Measurements from ENCODE around the gene TCEA2.

The TCEA2 gene

GRCh38 chr20:64027981-64028685, 34.9 kb upstream of the TCEA2 start:
- no peaks in the 10 kb centered on the region for H3K9me3 ChIP-seq (ENCODE audit: control insufficient read depth, insufficient read depth, low read length)
- H3K27ac ChIP-seq (ENCODE audit: low read length), result no peak overlapping the region
- peaks cover 48% of the 10 kb centered on the region for H3K36me3 ChIP-seq (ENCODE audit: control insufficient read depth, insufficient read depth, low read length)
- H3K27me3 ChIP-seq (ENCODE audit: control insufficient read depth, insufficient read depth, low read length), result no peaks in the 10 kb centered on the region
- no peak overlapping the region for H3K4me3 ChIP-seq (ENCODE audit: low read length)
- no peaks in the 10 kb centered on the region for H3K4me1 ChIP-seq (ENCODE audit: control insufficient read depth, insufficient read depth, low read length)
- WGBS (ENCODE audit: insufficient coverage, insufficient read length), result no CpG with 5 or more reads among the region's 24 CpGs
- no peak for DNase-seq (ENCODE audit: low read depth, low spot score)

GRCh38 chr20:64029293-64030117, 33.5 kb upstream of the TCEA2 start:
- Histone ChIP-seq H3K27ac (ENCODE audit: low read length) (no peak overlapping the region), H3K36me3 (ENCODE audit: control insufficient read depth, insufficient read depth, low read length) (peaks cover 40% of the 10 kb centered on the region)
- WGBS (ENCODE audit: insufficient coverage, insufficient read length), result no CpG with 5 or more reads among the region's 38 CpGs

GRCh38 chr20:64030371-64031134, 32.4 kb upstream of the TCEA2 start:
- DNase-seq (ENCODE audit: low read depth, low spot score), result no peak
- H3K9me3 ChIP-seq (ENCODE audit: control insufficient read depth, insufficient read depth, low read length), result no peaks in the 10 kb centered on the region
- H3K36me3 ChIP-seq (ENCODE audit: control insufficient read depth, insufficient read depth, low read length), result peaks cover 34% of the 10 kb centered on the region
- no peaks in the 10 kb centered on the region for H3K4me1 ChIP-seq (ENCODE audit: control insufficient read depth, insufficient read depth, low read length)
- H3K27me3 ChIP-seq (ENCODE audit: control insufficient read depth, insufficient read depth, low read length), result no peaks in the 10 kb centered on the region
- WGBS (ENCODE audit: insufficient coverage, insufficient read length), result no CpG with 5 or more reads among the region's 20 CpGs
- H3K4me3 ChIP-seq (ENCODE audit: low read length), result no peak overlapping the region
- no peak overlapping the region for H3K27ac ChIP-seq (ENCODE audit: low read length)

More at GRCh38 chr20:64029293-64030117, 33.5 kb upstream of the TCEA2 start:
- DNase-seq (ENCODE audit: low read depth, low spot score), result no peak
- H3K4me3 ChIP-seq (ENCODE audit: low read length), result no peak overlapping the region
- no peaks in the 10 kb centered on the region for H3K9me3 ChIP-seq (ENCODE audit: control insufficient read depth, insufficient read depth, low read length)
- H3K27me3 ChIP-seq (ENCODE audit: control insufficient read depth, insufficient read depth, low read length), result no peaks in the 10 kb centered on the region
- H3K4me1 ChIP-seq (ENCODE audit: control insufficient read depth, insufficient read depth, low read length), result no peaks in the 10 kb centered on the region

GRCh38 chr20:64031822-64032314, 31.1 kb upstream of the TCEA2 start:
- Histone ChIP-seq H3K27me3 (ENCODE audit: control insufficient read depth, insufficient read depth, low read length) (no peaks in the 10 kb centered on the region), H3K4me3 (ENCODE audit: low read length) (no peak overlapping the region), H3K4me1 (ENCODE audit: control insufficient read depth, insufficient read depth, low read length) (peaks cover 11% of the 10 kb centered on the region), H3K9me3 (ENCODE audit: control insufficient read depth, insufficient read depth, low read length) (no peaks in the 10 kb centered on the region), H3K36me3 (ENCODE audit: control insufficient read depth, insufficient read depth, low read length) (peaks cover 29% of the 10 kb centered on the region), H3K27ac (ENCODE audit: low read length) (no peak overlapping the region)
- DNase-seq (ENCODE audit: low read depth, low spot score), result no peak
- WGBS (ENCODE audit: insufficient coverage, insufficient read length), result no CpG with 5 or more reads among the region's 19 CpGs

GRCh38 chr20:64032706-64033624, 30.0 kb upstream of the TCEA2 start:
- no CpG with 5 or more reads among the region's 31 CpGs for WGBS (ENCODE audit: insufficient coverage, insufficient read length)
- Histone ChIP-seq H3K27me3 (ENCODE audit: control insufficient read depth, insufficient read depth, low read length) (no peaks in the 10 kb centered on the region), H3K27ac (ENCODE audit: low read length) (no peak overlapping the region), H3K9me3 (ENCODE audit: control insufficient read depth, insufficient read depth, low read length) (no peaks in the 10 kb centered on the region), H3K36me3 (ENCODE audit: control insufficient read depth, insufficient read depth, low read length) (peaks cover 24% of the 10 kb centered on the region), H3K4me1 (ENCODE audit: control insufficient read depth, insufficient read depth, low read length) (peaks cover 13% of the 10 kb centered on the region), H3K4me3 (ENCODE audit: low read length) (no peak overlapping the region)
- no peak for DNase-seq (ENCODE audit: low read depth, low spot score)

- no peak overlapping the region for H3K27ac ChIP-seq (ENCODE audit: low read length)
- H3K4me1 ChIP-seq (ENCODE audit: control insufficient read depth, insufficient read depth, low read length), result peaks cover 13% of the 10 kb centered on the region
- no peak for DNase-seq (ENCODE audit: low read depth, low spot score)
- no CpG with 5 or more reads among the region's 11 CpGs for WGBS (ENCODE audit: insufficient coverage, insufficient read length)
- H3K4me3 ChIP-seq (ENCODE audit: low read length), result no peak overlapping the region
- no peaks in the 10 kb centered on the region; the same call in 1 of the 2 replicates for H3K27me3 ChIP-seq (ENCODE audit: control insufficient read depth, insufficient read depth, low read length)
- peaks cover 24% of the 10 kb centered on the region for H3K36me3 ChIP-seq (ENCODE audit: control insufficient read depth, insufficient read depth, low read length)
- H3K9me3 ChIP-seq (ENCODE audit: control insufficient read depth, insufficient read depth, low read length), result no peaks in the 10 kb centered on the region
These were observed 29.0 kb upstream of the TCEA2 start for GRCh38 chr20:64033981-64034493.

GRCh38 chr20:64035066-64035932, 27.7 kb upstream of the TCEA2 start:
- no peaks in the 10 kb centered on the region for H3K9me3 ChIP-seq (ENCODE audit: control insufficient read depth, insufficient read depth, low read length)
- H3K36me3 ChIP-seq (ENCODE audit: control insufficient read depth, insufficient read depth, low read length), result peaks cover 13% of the 10 kb centered on the region
- no peaks in the 10 kb centered on the region; the same call in 1 of the 2 replicates for H3K27me3 ChIP-seq (ENCODE audit: control insufficient read depth, insufficient read depth, low read length)
- H3K4me1 ChIP-seq (ENCODE audit: control insufficient read depth, insufficient read depth, low read length), result peaks cover 16% of the 10 kb centered on the region
- H3K27ac ChIP-seq (ENCODE audit: low read length), result no peak overlapping the region
- H3K4me3 ChIP-seq (ENCODE audit: low read length), result no peak overlapping the region
- DNase-seq (ENCODE audit: low read depth, low spot score), result no peak
- WGBS (ENCODE audit: insufficient coverage, insufficient read length), result no CpG with 5 or more reads among the region's 17 CpGs

GRCh38 chr20:64035933-64036345, 27.1 kb upstream of the TCEA2 start, which contains the start of gene C20orf204:
Gene C20orf204, plus strand, starts transcription at chr20:64036182. Its CDS starts 142 bp downstream, at chr20:64036324.
- DNase-seq (ENCODE audit: low read depth, low spot score), result no peak
- peaks cover 5% of the 10 kb centered on the region; the same call in 1 of the 2 replicates for H3K27me3 ChIP-seq (ENCODE audit: control insufficient read depth, insufficient read depth, low read length)
- H3K9me3 ChIP-seq (ENCODE audit: control insufficient read depth, insufficient read depth, low read length), result no peaks in the 10 kb centered on the region
- H3K36me3 ChIP-seq (ENCODE audit: control insufficient read depth, insufficient read depth, low read length), result peaks cover 10% of the 10 kb centered on the region
- no peak within 1 kb of the TSS for H3K27ac ChIP-seq (ENCODE audit: low read length)
- WGBS (ENCODE audit: insufficient coverage, insufficient read length), result no CpG with 5 or more reads among the region's 10 CpGs
- no peak within 1 kb of the TSS for H3K4me3 ChIP-seq (ENCODE audit: low read length)
- H3K4me1 ChIP-seq (ENCODE audit: control insufficient read depth, insufficient read depth, low read length), result peaks cover 16% of the 10 kb centered on the region

Data from iPS DF 6.9 (cell line).